Skin of body (tissue), 2 donors: ENCODE measurements around the gene HOXB7. TPM values are rescaled to one million over a fixed set of nuclear protein-coding genes. Genes with fewer than 3 reads are reported as not detected.

Experiments
- DNase-seq: peaks from one replicate; lab custom pipeline; 2025; lab: John Stamatoyannopoulos, UW
- total RNA-seq: library from RNA; depleted of rRNA; stranded (reverse); fragments of >200 nt; gene quantifications from one replicate; pipeline ENCODE4 v1.2.3, GENCODE V29; 2014

The HOXB7 gene
- total RNA-seq, 1 donor from 2014 or later, result 2.7 TPM

GRCh38 chr17:48609759-48610281, 997 bp downstream of the HOXB7 start:
- DNase-seq, result no peak

GRCh38 chr17:48609033-48609432, 1.8 kb downstream of the HOXB7 start:
- DNase-seq, result no peak

GRCh38 chr17:48608494-48608834, 2.4 kb downstream of the HOXB7 start:
- DNase-seq, result no peak

- no peak for DNase-seq
Measured at GRCh38 chr17:48606892-48607614, 3.8 kb downstream of the HOXB7 start.

GRCh38 chr17:48605991-48606891, 4.6 kb downstream of the HOXB7 start:
- DNase-seq, result peak; percentile 51

- DNase-seq, result no peak
Measured at GRCh38 chr17:48605409-48605919, 5.4 kb downstream of the HOXB7 start.

- DNase-seq, result no peak
Measured at GRCh38 chr17:48604770-48605329, 6.0 kb downstream of the HOXB7 start, which contains the start of gene HOXB6. Gene HOXB6, minus strand, starts transcription at chr17:48604986. Its CDS starts 6,836 bp downstream, at chr17:48598150.

GRCh38 chr17:48603959-48604769, 6.7 kb downstream of the HOXB7 start:
- DNase-seq, result no peak

- no peak for DNase-seq
Measured at GRCh38 chr17:48601539-48602425, 9.0 kb downstream of the HOXB7 start.

GRCh38 chr17:48601207-48601538, 9.6 kb downstream of the HOXB7 start:
- no peak for DNase-seq

- DNase-seq, result no peak
Measured at GRCh38 chr17:48600244-48601098, 10.3 kb downstream of the HOXB7 start.

GRCh38 chr17:48599354-48599753, 11.5 kb downstream of the HOXB7 start:
- no peak for DNase-seq

- DNase-seq, result no peak
Measured at GRCh38 chr17:48598736-48599135, 12.1 kb downstream of the HOXB7 start.

- peak; percentile 49 for DNase-seq
Measured at GRCh38 chr17:48597778-48598631, 12.8 kb downstream of the HOXB7 start.

- no peak for DNase-seq
Measured at GRCh38 chr17:48597528-48597777, 13.4 kb downstream of the HOXB7 start.

- peak; percentile 39 for DNase-seq
Measured at GRCh38 chr17:48596735-48597527, 13.9 kb downstream of the HOXB7 start.

GRCh38 chr17:48596000-48596734, 14.7 kb downstream of the HOXB7 start:
- no peak for DNase-seq
